ENCODE measurements around the gene SPIRE2.
"Not testable (repeated sequence)": the region's sequence is repeated elsewhere in the genome, so short reads cannot be mapped to it uniquely, and the experiment has no call there.

DNA sequence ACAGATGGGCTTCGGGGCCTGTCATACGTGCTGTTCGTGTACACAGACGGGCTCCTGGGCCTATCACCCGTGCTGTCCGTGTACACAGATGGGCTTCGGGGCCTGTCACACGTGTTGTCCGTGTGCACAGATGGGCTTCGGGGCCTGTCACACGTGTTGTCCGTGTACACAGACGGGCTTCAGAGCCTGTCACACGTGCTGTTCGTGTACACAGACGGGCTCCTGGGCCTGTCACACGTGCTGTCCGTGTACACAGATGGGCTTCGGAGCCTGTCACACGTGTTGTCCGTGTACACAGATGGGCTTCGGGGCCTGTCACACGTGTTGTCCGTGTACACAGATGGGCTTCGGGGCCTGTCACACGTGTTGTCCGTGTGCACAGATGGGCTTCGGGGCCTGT, 50.8 kb downstream of the SPIRE2 start:
- not testable (repeated sequence) for TF ChIP-seq CTCF (IDR thresholded peaks at IDR 0.05; ENCODE audit: poor library complexity); EZH2 (IDR thresholded peaks at IDR 0.05; ENCODE audit: borderline replicate concordance); EZH2phosphoT487 (IDR thresholded peaks at IDR 0.05; ENCODE audit: low read depth, severe bottlenecking, unreplicated experiment)

Data from hepatocyte (in vitro differentiated cells).